NCI-H510A treated with DMSO at 0.1 percent for 48 hours (cell line): ENCODE data around the gene PKD1.

Source experiments
- DNase-seq: peaks from one replicate; lab custom pipeline; 2025; lab: John Stamatoyannopoulos, UW

The PKD1 gene

DNA sequence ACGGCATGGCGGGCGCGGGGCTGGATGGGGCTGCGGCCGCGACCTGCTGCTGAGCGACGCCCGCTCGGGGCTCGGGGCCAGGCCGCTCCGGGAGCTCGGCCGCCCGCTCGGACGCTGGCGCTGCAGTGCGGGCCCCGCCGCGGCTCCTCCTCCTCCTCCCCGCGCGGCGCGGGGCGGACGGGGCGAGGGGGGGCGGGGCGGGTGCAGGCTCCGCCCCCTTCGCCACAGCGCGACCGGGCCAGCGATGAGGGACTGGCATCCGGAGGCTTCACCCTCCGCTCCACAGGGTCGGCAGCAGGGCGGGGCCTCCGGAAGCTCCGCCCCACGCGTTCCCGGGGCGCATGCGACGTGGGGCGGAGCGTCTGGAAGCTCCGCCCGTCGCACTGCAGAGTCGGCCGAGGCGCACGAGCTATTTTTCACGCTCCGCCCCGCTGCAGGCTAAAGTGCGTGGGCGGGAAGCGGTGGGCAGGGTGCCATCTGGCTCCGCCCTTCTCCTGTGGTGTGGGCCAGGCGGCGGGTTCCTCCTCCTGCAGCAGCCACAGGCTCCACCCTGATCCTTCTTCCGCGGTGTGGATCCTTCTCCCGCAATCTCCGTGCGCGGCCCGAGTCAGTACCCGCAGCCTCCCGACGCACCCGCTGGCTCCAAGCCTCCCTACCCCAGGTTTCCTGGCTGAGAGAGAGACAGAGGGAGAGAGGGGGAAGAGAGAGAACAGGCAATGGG is at the start of gene PKD1:
Gene PKD1, minus strand, starts transcription at position 129 of the 721 bp plus-strand sequence. CDS start 209 bp downstream, outside the sequence.
- DNase-seq = peak; percentile 30

DNA sequence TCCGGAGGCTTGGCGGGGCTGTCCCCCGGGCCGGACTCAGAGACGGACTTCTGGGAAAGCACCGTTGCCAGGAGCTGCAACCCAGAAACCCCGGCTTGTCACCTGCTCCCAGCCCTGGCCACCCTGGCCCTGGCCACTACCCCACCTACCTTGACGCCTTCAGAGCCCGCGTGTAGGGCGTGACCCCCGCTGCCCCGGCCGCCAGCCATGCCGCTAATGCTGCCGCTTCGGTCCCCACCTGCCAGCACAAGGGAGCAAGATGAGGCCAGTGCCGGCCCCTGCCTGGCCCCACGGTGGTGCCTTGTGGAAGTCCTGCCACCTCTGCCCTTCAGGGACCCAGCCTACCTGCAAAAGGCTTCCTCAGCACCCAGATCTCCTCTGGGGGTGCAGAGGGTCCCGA is 49.3 kb upstream of the PKD1 start:
- DNase-seq = no peak

DNA sequence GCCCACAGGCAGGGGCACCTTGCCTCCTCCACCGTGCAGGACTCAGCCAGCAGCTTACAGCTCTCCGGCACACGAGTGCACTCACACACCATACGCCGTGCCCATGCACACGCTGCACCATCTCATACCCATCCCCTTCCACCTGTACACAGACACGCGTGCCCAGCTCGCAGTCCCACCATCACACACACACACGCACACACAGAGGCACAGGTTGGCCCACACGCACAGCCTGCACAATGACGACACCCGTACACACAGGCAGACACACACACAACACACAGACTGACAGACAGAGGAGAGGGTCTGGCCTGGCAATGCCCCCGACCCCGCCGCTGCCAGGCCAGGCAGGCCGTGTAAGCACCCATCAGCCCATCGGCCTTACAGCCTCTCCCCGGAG is 48.6 kb upstream of the PKD1 start:
- no peak for DNase-seq

DNA sequence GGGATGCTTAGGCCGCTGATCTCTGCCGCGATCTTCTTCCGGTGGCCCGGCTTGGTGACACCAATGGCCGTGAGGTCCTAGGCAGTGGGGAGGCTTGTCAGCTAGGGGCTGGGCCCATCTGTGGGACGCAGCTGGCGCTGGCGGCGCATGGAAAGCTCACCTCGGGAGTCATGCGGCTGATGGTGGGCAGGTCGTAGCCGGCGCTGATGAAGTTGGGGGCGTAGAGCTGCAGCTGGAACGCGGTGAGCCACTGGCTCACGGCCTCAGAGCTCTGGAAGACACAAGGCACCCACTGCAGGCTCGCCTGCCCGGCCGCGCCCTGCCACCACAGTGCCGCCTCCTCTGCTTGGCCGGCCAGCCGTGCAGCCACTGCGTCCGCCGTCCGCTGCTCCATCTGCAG is 48.0 kb upstream of the PKD1 start:
- DNase-seq = no peak

DNA sequence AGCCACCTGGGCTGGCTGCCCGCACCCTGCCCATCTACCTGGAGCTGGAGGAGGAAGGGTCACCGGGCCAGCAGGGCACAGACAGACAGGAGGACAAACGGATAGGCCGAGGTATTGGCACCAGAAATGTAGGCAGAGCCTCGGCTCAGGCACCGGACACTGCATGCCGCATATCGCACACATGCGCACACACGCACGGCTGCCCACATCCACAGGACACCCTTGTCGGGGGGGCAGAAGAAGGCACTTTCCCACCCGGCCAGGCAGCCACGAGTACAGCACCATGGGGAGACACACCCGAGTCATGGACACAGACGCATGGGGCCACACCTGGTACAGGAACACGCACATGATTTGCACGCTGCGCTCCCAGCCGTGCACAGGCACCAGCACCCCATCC is 46.3 kb upstream of the PKD1 start:
- no peak for DNase-seq

DNA sequence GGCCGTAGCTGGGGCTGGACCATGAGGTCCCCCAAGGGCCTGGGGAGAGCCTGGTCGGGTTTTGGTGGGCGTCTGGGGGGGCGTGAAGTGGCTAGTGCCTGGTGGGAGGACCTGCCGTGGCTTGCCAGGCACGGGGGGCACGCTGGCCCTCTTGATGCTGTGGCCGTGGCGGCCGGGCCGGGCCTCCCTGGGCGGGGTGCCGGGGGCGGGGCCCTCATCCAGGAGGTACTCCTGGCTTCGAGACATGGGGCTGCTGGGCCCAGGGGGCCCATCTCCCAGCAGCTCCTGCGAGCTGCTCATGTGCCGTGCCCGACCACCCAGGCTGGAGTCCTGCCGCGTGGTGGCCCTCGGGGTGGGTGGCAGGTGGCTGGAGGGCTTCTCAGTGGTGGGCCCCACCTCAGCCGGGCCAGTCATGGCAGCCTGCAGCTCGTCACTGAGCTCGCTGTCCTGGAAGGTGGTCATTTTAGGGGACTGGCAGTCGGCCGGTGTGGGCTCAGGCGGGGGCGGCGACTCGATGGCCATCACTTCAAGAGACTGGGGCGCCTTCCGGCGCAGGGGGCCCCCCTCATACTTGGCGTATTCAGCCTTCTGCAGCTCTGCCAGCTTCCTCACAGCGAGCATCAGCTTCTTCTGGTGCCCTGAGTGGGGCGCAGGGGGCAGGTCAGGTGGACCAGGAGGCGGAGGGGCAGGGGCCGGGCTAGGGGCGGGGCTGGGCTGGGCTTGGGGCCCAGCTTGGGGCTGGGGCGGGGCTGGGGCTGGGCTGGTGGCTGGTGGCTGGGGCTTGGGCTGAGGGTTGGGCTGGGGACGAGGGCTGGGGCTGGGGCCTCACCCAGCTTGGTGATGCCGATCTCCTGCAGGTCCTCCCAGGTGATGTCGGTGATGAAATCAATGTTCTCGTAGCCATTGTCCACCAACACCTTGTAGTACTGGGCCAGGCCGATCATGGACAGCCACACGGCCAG is 45.5 kb upstream of the PKD1 start:
- DNase-seq = no peak

DNA sequence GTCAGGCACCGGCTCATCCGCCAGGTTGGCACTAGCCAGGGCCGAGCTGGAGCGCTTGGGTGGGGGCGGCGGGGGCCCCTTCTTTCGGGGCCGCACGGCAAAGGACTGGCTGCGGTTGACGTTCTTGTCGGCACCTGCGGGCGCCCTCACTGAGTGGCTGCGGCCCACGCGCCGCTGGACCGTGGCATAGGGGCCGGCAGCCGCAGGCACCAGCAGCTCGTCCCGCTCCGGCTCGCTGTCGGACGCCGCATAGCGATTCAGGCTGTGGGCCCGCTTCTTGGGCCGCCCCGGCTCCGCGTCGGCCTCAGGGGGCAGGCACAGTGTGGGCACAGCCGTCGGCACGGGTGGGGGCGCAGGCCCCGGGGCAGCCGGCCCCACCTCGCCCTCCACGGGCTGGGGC is 44.8 kb upstream of the PKD1 start:
- DNase-seq = no peak

DNA sequence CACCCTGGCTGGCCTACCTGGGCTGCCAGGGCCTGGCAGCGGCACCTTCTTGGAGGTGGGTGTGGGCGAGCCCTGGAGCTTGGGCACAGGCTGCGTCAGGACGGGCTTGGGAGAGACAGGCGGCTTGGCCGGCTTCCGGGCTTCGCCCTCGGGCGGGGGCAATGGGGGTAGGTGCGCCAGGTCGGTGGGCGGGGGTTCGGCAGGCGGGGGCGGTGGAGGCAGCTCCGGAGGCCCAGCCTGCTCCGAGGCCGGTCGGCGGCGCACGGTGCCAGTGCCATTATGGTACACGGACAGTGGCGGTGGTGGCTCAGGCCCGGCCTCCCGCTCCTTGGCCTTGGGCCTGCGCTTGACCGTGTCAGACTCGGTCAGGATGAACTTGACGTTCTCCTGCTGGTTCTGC is 43.9 kb upstream of the PKD1 start:
- no peak for DNase-seq

DNA sequence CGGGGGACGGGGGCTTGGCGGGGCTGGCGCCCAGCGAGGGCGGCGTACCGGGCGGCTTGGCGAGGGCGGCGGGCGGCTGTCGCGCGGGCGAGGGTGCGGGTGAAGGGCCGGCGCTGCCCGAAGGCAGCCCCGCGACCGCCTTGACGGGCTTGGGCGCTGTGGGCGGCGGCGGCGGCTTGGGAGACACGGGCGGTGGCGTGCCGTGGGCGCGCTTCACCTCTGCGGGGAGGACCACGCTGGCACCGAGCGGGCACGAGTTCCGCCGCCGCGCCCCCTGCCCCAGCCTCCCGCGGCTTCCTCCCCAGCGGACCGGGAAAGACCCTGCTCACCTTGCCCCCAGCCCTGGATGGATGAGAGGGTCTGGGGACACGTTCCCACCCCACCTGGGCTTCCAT is 43.4 kb upstream of the PKD1 start:
- DNase-seq = no peak

DNA sequence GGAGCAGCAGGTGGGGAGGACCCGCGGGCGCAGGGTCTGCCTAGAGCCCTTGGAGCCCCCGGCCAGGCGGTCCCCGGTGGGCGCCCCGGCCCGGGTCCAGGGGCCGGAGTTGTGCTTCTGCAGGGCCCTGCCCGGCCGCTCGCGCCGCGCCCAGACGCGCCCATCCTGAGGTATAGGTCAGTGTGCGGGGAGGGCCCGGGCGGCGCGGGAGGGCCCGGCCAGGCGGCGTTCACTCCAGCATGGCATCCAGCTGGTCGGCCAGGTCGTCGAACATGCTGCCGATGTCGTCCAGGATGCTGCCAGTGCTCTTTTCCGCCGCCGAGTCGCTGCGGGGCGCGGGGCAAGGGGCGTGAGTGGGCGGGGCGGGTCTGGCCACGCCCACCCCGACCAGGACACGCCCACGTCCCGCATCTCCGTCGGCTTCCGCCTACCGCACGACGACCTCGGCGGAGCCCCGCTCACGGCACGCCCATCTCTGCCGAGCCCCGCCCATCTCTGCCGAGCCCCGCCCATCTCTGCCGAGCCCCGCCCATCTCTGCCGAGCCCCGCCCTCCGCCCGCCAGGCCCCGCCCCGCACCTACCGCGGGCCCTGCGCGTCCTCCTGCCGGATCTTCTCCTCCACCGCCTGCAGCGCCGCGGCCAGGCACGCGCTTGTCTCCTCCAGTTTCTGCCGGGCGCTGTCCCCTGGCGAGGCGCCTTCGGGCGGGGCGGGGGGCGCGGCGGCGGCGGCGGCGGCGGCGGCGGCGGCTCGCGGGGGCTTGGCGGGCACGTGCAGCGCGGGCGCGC is 42.8 kb upstream of the PKD1 start:
- no peak for DNase-seq

DNA sequence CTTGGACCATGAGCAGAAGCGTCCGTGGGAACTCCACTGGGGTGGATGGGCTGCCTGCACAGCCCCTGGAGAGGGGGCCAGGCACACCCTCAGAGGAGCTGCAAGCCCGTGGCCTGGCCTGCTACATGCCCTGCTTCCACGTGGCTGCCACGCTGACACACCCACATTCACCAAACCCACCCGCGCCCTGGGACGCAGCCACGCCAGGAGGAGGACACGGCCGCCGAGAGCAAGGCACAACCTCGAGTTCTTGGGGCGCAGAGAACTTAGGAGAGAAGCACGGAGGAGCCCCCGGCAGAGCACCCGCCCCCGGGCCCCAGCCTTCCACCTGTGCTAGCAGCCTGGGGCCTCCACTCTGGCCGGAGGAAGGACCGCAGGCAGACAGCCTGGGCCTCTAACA is 41.9 kb upstream of the PKD1 start:
- no peak for DNase-seq

DNA sequence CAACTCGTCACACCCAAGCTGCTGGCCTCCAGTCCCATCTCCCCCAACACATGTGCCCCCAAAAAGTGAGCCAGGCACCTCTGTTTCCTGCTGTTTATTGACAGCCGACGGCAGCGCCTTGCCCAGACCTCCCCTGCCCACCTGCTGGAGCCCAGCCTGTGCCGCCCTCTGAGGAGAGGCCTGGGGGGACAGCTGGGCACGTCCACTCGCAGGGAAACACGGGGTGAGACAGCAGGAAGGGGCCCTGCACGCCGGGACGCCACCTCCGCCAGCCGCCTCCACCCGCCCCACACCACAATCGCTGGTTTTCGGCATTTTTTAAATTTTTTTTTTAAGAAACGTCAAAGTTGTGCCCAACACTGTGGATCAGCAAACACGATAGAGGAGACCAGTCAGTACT is 41.4 kb upstream of the PKD1 start:
- no peak for DNase-seq

DNA sequence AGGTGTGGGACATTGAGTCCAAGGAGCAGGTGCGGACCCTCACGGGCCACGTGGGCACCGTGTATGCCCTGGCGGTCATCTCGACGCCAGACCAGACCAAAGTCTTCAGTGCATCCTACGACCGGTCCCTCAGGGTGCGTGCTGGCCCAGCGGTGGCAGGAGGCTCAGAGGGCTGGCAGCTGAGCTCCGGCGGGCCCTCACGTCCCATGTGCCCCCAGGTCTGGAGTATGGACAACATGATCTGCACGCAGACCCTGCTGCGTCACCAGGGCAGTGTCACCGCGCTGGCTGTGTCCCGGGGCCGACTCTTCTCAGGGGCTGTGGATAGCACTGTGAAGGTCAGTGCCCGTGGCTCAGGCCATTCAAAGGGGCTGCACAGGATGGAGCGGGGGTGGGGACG is 40.3 kb upstream of the PKD1 start:
- DNase-seq = no peak

DNA sequence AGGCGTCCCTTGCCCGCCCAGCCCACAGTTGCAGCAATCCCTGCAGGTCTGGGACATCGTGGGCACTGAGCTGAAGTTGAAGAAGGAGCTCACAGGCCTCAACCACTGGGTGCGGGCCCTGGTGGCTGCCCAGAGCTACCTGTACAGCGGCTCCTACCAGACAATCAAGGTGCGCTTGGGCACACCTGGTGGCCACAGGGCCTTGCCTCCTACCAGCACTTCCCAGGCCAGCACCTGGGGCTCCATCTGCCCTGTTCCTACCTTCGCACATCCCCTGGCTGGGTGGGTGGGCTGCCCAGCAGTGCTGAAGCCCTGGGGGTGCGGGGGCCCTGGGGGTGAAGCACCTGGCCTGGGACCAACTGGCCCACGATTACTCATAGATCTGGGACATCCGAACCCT is 39.8 kb upstream of the PKD1 start:
- DNase-seq = no peak

DNA sequence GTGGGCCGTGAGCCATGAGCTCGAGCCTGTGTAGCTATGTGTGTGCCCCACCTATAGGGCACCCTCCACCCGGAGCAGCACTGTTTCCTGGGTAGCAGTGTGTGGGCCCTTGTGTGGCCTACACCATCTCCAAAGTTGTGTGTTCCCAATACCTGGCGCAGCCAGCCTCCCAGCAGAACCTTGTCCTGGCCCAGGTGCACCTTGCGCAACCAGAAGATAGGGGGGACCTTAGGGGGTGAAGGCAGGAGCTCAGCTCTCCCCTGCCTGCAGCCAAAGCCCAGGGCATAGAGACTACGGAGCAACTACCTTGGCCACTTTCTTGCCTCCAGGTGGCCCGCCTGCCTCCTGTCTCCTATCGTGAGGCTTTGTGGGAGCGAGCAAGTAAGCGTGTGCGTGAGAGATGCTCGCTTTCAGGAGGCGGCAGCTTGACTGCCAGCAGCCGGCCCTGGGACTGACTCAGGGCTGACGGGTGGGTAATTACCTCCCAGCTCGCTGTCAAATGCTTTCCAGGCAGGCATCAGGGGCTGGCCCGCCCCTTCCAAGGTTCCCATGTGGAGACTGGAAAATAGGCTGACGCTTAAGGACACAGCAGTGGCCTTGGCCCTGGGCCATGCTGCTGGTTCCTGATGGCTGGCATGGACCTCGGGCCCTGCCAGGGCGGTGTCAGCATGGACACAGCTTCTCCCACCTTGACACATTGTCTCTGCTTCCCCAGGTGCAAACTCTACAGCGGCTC is 38.9 kb upstream of the PKD1 start:
- DNase-seq = no peak

DNA sequence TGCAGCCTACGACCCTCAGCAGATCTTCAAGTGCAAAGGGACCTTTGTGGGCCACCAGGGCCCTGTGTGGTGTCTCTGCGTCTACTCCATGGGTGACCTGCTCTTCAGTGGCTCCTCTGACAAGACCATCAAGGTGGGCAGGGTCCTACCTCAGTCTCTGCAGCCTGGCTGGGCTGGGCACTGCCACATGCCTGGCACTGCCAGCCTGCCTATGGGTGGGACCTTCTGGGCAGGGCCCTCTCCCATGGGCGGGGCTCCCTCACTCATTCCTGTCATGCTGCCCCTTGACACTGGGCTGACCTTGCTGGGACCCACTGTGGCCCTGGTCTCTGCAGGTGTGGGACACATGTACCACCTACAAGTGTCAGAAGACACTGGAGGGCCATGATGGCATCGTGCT is 38.2 kb upstream of the PKD1 start:
- no peak for DNase-seq

DNA sequence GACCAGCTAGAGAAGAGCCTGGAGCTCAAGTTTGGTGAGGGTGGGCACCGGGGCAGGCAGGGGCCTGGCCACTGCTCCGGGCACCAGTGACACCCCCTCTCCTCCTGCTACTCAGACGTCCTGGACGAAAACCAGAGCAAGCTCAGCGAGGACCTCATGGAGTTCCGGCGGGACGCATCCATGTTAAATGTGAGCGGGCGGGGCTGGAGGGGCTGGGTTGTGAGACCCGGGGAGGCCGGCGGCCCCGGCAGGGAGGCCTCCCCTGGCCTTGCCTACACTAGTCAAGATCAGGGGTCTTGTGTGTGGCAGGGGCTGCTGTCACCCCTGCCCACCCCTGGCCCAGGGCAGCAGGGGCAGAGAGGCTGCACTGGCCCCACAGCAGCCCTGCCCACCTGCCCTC is 37.7 kb upstream of the PKD1 start:
- DNase-seq = no peak

DNA sequence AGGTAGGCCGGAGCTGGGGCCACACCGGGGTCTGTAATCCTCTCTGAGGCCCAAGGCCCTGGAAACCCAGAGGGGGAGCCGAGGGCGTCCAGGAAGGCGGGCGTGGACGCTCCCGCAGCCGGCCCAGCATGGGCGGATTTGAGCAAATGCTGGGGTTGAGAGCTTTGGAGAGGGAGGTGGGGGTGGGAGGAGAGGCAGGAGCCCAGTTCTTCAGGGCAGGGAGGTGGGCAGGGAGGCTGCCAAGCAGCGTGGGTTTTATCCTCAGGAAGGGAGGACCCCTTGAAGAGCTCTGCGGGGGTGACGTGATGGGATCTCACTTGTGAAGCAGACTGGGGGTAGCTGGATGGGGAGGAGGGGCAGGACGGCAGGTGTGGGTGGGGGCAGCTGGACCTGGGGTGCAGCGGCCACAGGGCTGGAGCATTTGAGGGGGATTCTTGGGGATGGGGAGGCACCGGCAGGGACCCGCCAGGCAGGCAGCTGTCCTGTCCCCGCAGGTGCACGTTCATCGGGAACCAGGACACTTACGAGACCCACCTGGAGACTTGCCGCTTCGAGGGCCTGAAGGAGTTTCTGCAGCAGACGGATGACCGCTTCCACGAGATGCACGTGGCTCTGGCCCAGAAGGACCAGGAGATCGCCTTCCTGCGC is 37.1 kb upstream of the PKD1 start:
- DNase-seq = no peak

DNA sequence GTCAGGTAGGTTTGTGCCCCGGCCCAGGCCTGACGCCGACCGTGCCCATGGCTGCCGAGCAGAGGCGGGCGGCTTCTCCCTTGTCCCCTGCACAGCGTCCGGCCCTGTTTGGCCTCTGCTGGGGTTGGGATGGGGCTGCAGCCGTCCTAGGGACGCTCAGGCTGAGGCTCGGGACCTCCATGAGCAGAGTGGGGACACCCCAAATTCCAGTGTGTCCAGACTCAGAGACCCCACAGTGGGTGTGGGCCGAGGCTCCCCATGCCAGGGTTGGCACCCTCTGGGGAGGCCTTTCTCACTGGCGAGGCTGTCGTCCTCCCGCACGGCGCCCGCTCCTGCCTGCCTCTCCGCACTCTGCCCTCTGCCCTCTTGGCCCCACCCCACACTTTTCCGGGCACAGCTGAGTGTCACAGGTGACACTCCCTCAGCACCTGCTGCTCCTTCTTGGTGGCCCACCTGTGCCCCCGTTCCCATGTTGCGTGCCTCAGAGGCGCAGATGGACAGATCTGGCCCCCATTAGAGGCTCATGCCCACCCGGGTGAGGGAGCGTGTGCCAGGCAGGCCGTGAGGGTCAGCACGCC is 36.0 kb upstream of the PKD1 start:
- no peak for DNase-seq

DNA sequence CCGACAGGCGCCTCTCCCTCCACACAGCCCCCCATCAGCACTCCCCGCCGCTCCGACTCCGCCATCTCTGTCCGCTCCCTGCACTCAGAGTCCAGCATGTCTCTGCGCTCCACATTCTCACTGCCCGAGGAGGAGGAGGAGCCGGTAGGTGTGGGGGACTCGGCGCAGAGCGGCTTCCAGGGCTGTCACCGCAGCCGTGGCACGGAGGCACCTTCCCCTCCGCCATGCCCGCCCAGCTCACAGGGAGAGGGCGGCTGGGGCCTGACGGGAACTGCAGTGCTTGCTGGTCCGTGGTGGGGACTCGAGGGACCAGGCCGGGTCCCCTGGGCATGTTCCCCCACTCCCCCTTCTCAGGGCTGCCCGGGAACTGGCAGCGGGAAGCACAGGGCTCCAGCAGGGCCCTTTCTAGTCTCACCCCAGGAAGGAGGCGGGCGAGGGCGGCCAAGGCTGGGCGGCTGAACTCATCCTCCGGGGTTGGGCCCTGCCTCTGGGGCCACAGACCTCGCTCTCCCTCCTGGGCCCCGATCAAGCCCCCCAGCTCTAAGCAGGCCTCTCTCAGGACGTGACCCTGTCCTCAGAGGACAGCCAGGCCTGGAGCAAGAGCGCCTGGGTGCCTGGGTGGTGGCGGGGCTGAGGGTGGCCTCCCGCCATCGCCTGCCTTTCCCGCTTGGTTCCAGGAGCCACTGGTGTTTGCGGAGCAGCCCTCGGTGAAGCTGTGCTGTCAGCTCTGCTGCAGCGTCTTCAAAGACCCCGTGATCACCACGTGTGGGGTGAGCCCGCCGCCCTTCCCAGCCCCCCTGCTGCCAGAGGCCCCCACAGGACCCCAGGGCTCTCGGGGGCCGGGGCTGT is 35.1 kb upstream of the PKD1 start:
- DNase-seq = no peak
